Measurements from ENCODE around the gene PITRM1.

PITRM1 gene

GRCh38 chr10:3131098-3131497 is 41.5 kb downstream of the PITRM1 start:
- TF ChIP-seq, protein P1, sequence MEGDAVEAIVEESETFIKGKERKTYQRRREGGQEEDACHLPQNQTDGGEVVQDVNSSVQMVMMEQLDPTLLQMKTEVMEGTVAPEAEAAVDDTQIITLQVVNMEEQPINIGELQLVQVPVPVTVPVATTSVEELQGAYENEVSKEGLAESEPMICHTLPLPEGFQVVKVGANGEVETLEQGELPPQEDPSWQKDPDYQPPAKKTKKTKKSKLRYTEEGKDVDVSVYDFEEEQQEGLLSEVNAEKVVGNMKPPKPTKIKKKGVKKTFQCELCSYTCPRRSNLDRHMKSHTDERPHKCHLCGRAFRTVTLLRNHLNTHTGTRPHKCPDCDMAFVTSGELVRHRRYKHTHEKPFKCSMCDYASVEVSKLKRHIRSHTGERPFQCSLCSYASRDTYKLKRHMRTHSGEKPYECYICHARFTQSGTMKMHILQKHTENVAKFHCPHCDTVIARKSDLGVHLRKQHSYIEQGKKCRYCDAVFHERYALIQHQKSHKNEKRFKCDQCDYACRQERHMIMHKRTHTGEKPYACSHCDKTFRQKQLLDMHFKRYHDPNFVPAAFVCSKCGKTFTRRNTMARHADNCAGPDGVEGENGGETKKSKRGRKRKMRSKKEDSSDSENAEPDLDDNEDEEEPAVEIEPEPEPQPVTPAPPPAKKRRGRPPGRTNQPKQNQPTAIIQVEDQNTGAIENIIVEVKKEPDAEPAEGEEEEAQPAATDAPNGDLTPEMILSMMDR (conservative IDR thresholded peaks at IDR 0.05): no peak
- no peak for TF ChIP-seq ZFX (IDR thresholded peaks at IDR 0.05)
- no peak overlapping the region for H3K27ac ChIP-seq

DNA sequence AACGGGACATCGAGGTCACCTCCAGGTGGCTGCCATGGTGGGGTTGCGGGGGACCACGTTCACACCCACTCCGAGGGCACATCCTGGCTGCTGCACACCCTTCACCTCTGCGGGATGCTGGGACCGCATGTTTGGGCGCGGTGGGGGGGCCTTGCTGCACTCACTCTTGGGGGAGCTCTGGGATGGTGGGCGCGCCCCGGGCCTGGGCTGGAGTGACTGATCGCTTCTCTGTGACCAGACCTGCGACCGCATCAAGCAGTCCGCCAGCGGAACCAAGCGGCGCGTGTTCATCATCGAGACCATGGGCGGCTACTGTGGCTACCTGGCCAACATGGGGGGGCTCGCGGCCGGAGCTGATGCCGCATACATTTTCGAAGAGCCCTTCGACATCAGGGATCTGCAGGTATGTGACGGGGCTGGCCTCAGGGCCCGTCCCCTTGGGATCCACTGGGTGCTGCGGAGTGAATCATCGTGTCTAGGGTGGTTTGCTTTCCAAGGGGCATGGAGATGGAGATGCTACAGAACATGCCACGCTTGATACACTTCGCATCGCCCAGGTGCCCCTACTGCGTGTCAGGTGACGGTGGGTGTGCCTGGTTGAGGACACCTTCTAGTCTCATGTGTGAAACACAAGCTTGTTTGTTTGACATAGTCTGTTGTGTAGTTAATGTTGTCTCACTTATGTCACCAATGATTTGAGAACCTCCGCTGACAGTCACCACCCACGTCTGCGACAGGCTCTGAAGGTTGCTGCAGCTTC is 42.8 kb downstream of the PITRM1 start:
- no peak overlapping the region for H3K27ac ChIP-seq
- no peak for TF ChIP-seq ZFX (IDR thresholded peaks at IDR 0.05)
- TF ChIP-seq, protein P1 (conservative IDR thresholded peaks at IDR 0.05): no peak

DNA sequence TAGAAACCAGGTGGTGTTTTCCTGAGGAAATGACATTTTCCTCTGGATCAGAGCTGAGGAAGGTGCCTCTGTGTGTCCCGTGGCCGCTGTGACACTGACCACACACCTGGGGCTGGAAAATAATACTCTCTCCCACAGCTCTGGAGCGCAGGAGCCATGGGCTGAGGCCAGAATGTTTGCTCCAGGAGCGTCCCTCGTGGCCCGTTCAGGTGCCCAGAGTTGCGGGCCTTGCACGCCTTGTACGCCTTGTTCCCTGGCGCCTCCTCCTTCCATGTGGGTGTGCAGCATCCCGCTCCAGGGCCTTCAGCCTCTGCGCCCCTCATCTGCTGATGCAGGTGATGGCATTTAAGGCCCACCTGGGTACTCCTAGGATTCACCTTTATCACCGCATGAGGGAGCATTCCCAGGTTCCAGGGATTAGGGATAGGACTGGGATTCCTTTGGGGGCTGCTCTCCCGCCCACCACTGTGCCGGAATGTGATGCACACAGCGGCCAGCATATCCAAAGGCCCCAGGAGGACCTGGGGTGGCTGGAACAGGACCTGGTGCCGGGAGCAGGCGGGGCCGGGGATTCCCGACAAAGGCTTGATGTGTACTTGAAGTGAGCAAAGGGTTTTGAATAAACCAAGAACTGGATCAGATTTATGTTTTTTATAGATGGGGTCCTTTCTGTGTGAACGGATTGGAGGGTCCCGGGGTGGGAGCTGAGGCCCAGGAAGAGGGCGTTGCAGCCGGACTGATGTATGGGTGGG is 44.0 kb downstream of the PITRM1 start:
- H3K27ac ChIP-seq: no peak overlapping the region
- no peak for TF ChIP-seq ZFX (IDR thresholded peaks at IDR 0.05)
- TF ChIP-seq, protein P1 (conservative IDR thresholded peaks at IDR 0.05): no peak

- no peak overlapping the region for H3K27ac ChIP-seq
- no peak for TF ChIP-seq ZFX (IDR thresholded peaks at IDR 0.05)
- TF ChIP-seq, protein P1 (conservative IDR thresholded peaks at IDR 0.05): no peak
Observed at GRCh38 chr10:3127921-3128320, 44.7 kb downstream of the PITRM1 start.

DNA sequence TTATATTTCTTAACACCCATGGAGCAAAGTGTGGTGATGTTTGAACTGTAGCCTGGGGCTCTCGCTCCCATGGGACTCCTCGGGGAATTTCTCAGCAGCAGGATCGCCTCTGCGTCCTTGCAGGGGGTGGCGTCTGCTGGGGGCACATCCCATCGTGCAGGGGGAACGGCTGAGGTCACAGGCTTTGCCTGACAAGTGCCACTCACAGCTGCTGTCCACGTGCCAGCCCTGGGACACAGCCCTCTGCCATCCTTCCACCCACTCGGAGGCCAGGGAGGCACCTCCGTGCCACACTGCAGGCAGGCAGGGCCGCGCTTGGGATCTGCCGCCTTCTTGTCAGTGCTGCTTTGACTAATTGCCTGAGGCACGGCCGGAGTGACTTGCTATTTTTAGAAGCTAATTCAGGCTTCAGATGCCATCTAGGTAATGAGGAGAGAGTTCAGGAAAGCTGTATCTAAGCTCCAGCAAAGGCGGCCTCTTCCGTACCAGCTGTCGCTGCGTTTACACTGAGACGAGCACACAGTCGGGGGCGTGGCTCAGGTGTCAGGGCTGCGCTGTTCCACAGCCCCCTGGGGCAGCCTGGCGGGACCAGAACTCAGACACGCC is 45.7 kb downstream of the PITRM1 start:
- TF ChIP-seq, protein P1 (conservative IDR thresholded peaks at IDR 0.05): no peak
- TF ChIP-seq ZFX (IDR thresholded peaks at IDR 0.05): no peak
- no peak overlapping the region for H3K27ac ChIP-seq

- no peak overlapping the region for H3K27ac ChIP-seq
- no peak for TF ChIP-seq ZFX (IDR thresholded peaks at IDR 0.05)
- TF ChIP-seq, protein P1 (conservative IDR thresholded peaks at IDR 0.05): no peak
Observed at GRCh38 chr10:3126249-3126648, 46.3 kb downstream of the PITRM1 start.
